Mesenchymal stem cell (in vitro differentiated cells and primary cell): Measurements from ENCODE around the gene GPS1. TPM values are rescaled to one million over a fixed set of nuclear protein-coding genes. Genes with fewer than 3 reads are reported as not detected.

ENCODE experiments used
- DNase-seq: peaks from one replicate; pipeline ENCODE4 v3.0.0-alpha.2; 2013
- H2AFZ ChIP-seq: one replicate; pipeline ENCODE4 v1.6.1; 2013; ENCODE audit warnings: low read depth, mild to moderate bottlenecking, control low read depth, inconsistent platforms, low read length, moderate library complexity
- H2AK5ac ChIP-seq: 2 replicates; pipeline ENCODE4 v1.6.1; 2013; ENCODE audit warnings: low read length, moderate library complexity, mild to moderate bottlenecking, inconsistent platforms; ENCODE audit not compliant: severe bottlenecking
- H2BK120ac ChIP-seq: one replicate; pipeline ENCODE4 v1.6.1; 2013; ENCODE audit warnings: low read depth, mild to moderate bottlenecking, inconsistent platforms, low read length, moderate library complexity
- H2BK12ac ChIP-seq, 2 experiments: one replicate each; pipeline ENCODE4 v1.6.1; 2013; ENCODE audit warnings: inconsistent platforms in 2 of 2, low read length in 2 of 2, mild to moderate bottlenecking in 2 of 2, moderate library complexity in 2 of 2, control low read depth in 1 of 2
- H2BK15ac ChIP-seq: one replicate; pipeline ENCODE4 v1.6.1; 2013; ENCODE audit warnings: mild to moderate bottlenecking, low read depth, inconsistent platforms; ENCODE audit not compliant: poor library complexity, severe bottlenecking
- H2BK5ac ChIP-seq: 2 replicates; pipeline ENCODE4 v1.6.1; 2013; ENCODE audit warnings: low read depth, mild to moderate bottlenecking, low read length, control low read depth, inconsistent platforms; ENCODE audit not compliant: poor library complexity, severe bottlenecking
- H3K14ac ChIP-seq, 2 experiments: one replicate each; pipeline ENCODE4 v1.6.1; 2013; ENCODE audit warnings: inconsistent platforms in 2 of 2, low read length in 2 of 2, control low read depth in 1 of 2, mild to moderate bottlenecking in 1 of 2, moderate library complexity in 1 of 2
- H3K18ac ChIP-seq, 2 experiments: one replicate each; pipeline ENCODE4 v1.6.1; 2013; ENCODE audit warnings: inconsistent platforms in 2 of 2, low read length in 2 of 2, control low read depth in 1 of 2, low read depth in 1 of 2, mild to moderate bottlenecking in 1 of 2
- H3K23ac ChIP-seq, 2 experiments: one replicate each; pipeline ENCODE4 v1.6.1; 2013; ENCODE audit warnings: inconsistent platforms in 2 of 2, low read length in 2 of 2, mild to moderate bottlenecking in 2 of 2, moderate library complexity in 2 of 2, control low read depth in 1 of 2
- H3K27ac ChIP-seq: 2 replicates; pipeline ENCODE4 v1.5.1; 2013; ENCODE audit warnings: mild to moderate bottlenecking, moderate library complexity, low read length, control low read depth, inconsistent platforms; ENCODE audit not compliant: poor library complexity, severe bottlenecking
- H3K27me3 ChIP-seq, 2 experiments: 2 replicates each; pipeline versions ENCODE4 v1.6.1 to v1.7.0; 2013; ENCODE audit warnings: low read length in 2 of 2, mild to moderate bottlenecking in 2 of 2, moderate library complexity in 2 of 2, control low read depth in 1 of 2, inconsistent platforms in 1 of 2; ENCODE audit not compliant: control insufficient read depth in 1 of 2, insufficient read depth in 1 of 2
- H3K36me3 ChIP-seq, 2 experiments: 2 replicates each; pipeline versions ENCODE4 v1.6.1 to v1.7.0; 2013; ENCODE audit warnings: low read length in 2 of 2, control low read depth in 1 of 2, inconsistent platforms in 1 of 2, low read depth in 1 of 2, mild to moderate bottlenecking in 1 of 2; ENCODE audit not compliant: insufficient read depth in 2 of 2, control insufficient read depth in 1 of 2
- H3K4ac ChIP-seq, 2 experiments: one replicate each; pipeline ENCODE4 v1.6.1; 2013; ENCODE audit warnings: inconsistent platforms in 2 of 2, low read length in 2 of 2, mild to moderate bottlenecking in 2 of 2, moderate library complexity in 2 of 2, control low read depth in 1 of 2, low read depth in 1 of 2
- H3K4me1 ChIP-seq: 2 replicates; pipeline ENCODE4 v1.6.1; 2013; ENCODE audit warnings: low read depth, low read length, control low read depth; ENCODE audit not compliant: control insufficient read depth, insufficient read depth
- H3K4me2 ChIP-seq: 2 replicates; pipeline ENCODE4 v1.6.1; 2013; ENCODE audit warnings: low read length, mild to moderate bottlenecking, inconsistent platforms; ENCODE audit not compliant: poor library complexity, severe bottlenecking
- H3K4me3 ChIP-seq, 2 experiments: 2 replicates each; pipeline versions ENCODE4 v1.5.1 to v1.7.0; 2013; ENCODE audit warnings: low read length in 2 of 2, mild to moderate bottlenecking in 2 of 2, control low read depth in 1 of 2, low read depth in 1 of 2; ENCODE audit not compliant: insufficient read depth in 1 of 2
- H3K79me1 ChIP-seq: replicated peaks from 2 replicates; pipeline ENCODE4 v1.6.1; 2013; ENCODE audit warnings: mild to moderate bottlenecking, control low read depth, low read length, inconsistent platforms; ENCODE audit not compliant: poor library complexity, severe bottlenecking
- H3K9ac ChIP-seq: 2 replicates; pipeline ENCODE4 v1.7.0; 2013; ENCODE audit warnings: mild to moderate bottlenecking, low read length, moderate library complexity
- H3K9me3 ChIP-seq: 2 replicates; pipeline ENCODE4 v1.7.0; 2013; ENCODE audit warnings: mild to moderate bottlenecking, low read length; ENCODE audit not compliant: control insufficient read depth
- H4K8ac ChIP-seq: one replicate; pipeline ENCODE4 v1.6.1; 2013; ENCODE audit warnings: inconsistent platforms, mild to moderate bottlenecking, low read length, moderate library complexity
- H4K91ac ChIP-seq: one replicate; pipeline ENCODE4 v1.6.1; 2013; ENCODE audit warnings: mild to moderate bottlenecking, low read length, inconsistent platforms
- WGBS: methylation state at CpG from one replicate; pipeline ENCODE4 v1.1.7; 2013; ENCODE audit warnings: mixed read lengths; 5-methylcytosine and 5-hydroxymethylcytosine counted together
- polyA plus RNA-seq, 2 experiments: library from polyadenylated mRNA; stranded (reverse); fragments of 200-250 nt; gene quantifications; one replicate each; pipeline ENCODE4 v1.2.3, GENCODE V29; 2013

Gene GPS1
- 63.6 TPM for polyA plus RNA-seq (2013, experiment 1 of 2)
- 62.1 TPM for polyA plus RNA-seq (2013, experiment 2 of 2)

DNA sequence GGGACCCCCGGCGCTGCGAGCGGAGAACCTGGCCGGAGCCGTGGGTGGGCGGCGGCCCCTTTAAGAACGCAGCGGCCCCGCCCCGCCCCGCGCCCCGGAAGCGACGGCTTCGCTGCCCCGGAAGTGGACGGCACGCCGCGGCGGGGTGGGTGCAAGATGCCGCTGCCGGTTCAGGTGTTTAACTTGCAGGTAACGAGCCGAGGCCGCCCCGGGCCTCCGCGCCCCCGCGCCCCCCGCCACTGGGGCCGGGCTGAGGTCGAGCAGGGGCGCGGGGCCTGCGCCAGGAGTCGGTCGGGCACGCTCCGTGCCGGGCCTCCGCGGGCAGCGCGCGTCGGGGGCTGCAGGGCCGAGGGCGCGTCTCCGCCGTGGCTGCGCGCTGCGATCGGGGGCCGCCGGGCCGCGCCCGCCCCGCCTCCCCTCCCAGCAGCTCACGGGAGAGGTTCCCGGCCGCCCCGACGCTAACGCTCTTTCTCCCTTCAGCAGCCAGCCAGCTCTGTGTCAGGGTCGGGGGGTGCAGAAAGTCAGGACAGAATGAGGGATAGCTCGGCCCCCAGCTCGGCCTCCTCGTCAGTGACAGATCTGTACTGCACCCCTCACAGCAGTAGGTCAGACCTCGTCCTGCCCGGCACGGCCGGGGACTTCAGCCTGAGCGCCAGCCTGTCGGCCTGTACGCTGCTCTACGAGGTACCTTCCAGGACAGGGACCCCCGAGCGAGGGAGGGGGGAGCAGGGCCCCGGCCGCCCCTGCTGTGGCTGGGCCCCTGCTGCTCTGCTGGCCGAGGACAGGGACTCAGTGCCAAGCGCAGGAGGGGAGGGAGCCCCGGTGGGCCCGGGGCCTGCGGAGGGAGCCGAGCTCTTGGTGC is at the start of gene GPS1, which contains the start of gene RFNG:
Gene GPS1 (plus strand): TSS at position 123 of the 862 bp plus-strand sequence. CDS start 34 bp downstream, at position 157.
Gene RFNG (minus strand): TSS at position 36 of the 862 bp plus-strand sequence. CDS start 45 bp downstream, outside the sequence.
- Histone ChIP-seq H3K9me3 (no peaks in the 10 kb centered on the region), H4K8ac (peak within 1 kb of the TSS; percentile 78), H3K4me3 (peak within 1 kb of the TSS; percentile 85 to 89), H3K27ac (no peak within 1 kb of the TSS), H2BK120ac (peak within 1 kb of the TSS; percentile 83), H2AFZ (peak within 1 kb of the TSS; percentile 78), H3K4me2 (peak within 1 kb of the TSS; percentile 88), H3K9ac (peak within 1 kb of the TSS; percentile 89), H3K36me3 (peaks cover 65 to 79% of the 10 kb centered on the region in 2 experiments), H2BK12ac (peak within 1 kb of the TSS in 1 of 2 experiments; percentile 96), H3K4me1 (peaks cover 41% of the 10 kb centered on the region), H3K18ac (peak within 1 kb of the TSS; percentile 57 to 86), H2BK5ac (no peak within 1 kb of the TSS), H2AK5ac (peak within 1 kb of the TSS; percentile 81), H3K4ac (peak within 1 kb of the TSS; percentile 50 to 87), H3K23ac (peak within 1 kb of the TSS in 1 of 2 experiments; percentile 92), H3K27me3 (no peaks in the 10 kb centered on the region), H3K79me1 (peaks cover 53% of the 10 kb centered on the region), H2BK15ac (peak within 1 kb of the TSS; percentile 23), H4K91ac (peak within 1 kb of the TSS; percentile 23), H3K14ac (peak within 1 kb of the TSS in 1 of 2 experiments; percentile 93)
- WGBS, result 1% methylated on average over 49 of the region's 94 CpGs
- peak; percentile 54 for DNase-seq

GRCh38 chr17:82003411-82004381 is 48.0 kb upstream of the GPS1 start:
- H3K14ac ChIP-seq, result peak overlapping the region in 1 of 2 experiments; percentile 97
- H3K18ac ChIP-seq, result peak overlapping the region; percentile 85 to 99

GRCh38 chr17:82004517-82005455 is 46.9 kb upstream of the GPS1 start:
- peak overlapping the region; percentile 39 for H2BK5ac ChIP-seq
- peak overlapping the region; percentile 94 for H2BK15ac ChIP-seq
- H4K91ac ChIP-seq, result peak overlapping the region; percentile 79
- peak overlapping the region; percentile 92 for H4K8ac ChIP-seq
- H3K4ac ChIP-seq, result peak overlapping the region; percentile 62 to 69
- H3K9me3 ChIP-seq, result no peaks in the 10 kb centered on the region
- no peak overlapping the region for H3K9ac ChIP-seq
- no peak overlapping the region for H3K23ac ChIP-seq
- peak overlapping the region; percentile 41 to 96 for H2BK12ac ChIP-seq
- peaks cover 79% of the 10 kb centered on the region for H3K4me1 ChIP-seq
- H3K4me2 ChIP-seq, result no peak overlapping the region
- H2AK5ac ChIP-seq, result peak overlapping the region; percentile 81
- H3K79me1 ChIP-seq, result peaks cover 17% of the 10 kb centered on the region
- H3K36me3 ChIP-seq, result peaks cover 0 to 35% of the 10 kb centered on the region in 2 experiments
- no peak overlapping the region for H3K4me3 ChIP-seq
- H3K27me3 ChIP-seq, result no peaks in the 10 kb centered on the region
- DNase-seq, result no peak
- no peak overlapping the region for H2AFZ ChIP-seq
- H2BK120ac ChIP-seq, result peak overlapping the region; percentile 95
- H3K27ac ChIP-seq, result peak overlapping the region; percentile 83
- 91% methylated on average over 41 of the region's 41 CpGs for WGBS
- H3K18ac ChIP-seq, result peak overlapping the region; percentile 65 to 95
- peak overlapping the region in 1 of 2 experiments; percentile 82 for H3K14ac ChIP-seq

More at GRCh38 chr17:82003411-82004381, 48.0 kb upstream of the GPS1 start:
- Histone ChIP-seq H2BK120ac (peak overlapping the region; percentile 95), H2BK12ac (peak overlapping the region; percentile 41 to 96), H3K27ac (peak overlapping the region; percentile 83), H2BK5ac (peak overlapping the region; percentile 85), H3K23ac (peak overlapping the region in 1 of 2 experiments; percentile 46), H3K4me3 (peak overlapping the region in 1 of 2 experiments; percentile 28), H3K27me3 (no peaks in the 10 kb centered on the region), H3K79me1 (peaks cover 17% of the 10 kb centered on the region), H2BK15ac (peak overlapping the region; percentile 80), H2AK5ac (peak overlapping the region; percentile 81), H2AFZ (no peak overlapping the region), H3K9ac (peak overlapping the region; percentile 43), H3K9me3 (no peaks in the 10 kb centered on the region), H3K4me1 (peaks cover 77% of the 10 kb centered on the region), H3K4me2 (peak overlapping the region; percentile 13), H3K4ac (peak overlapping the region; percentile 88 to 89), H3K36me3 (peaks cover 0 to 30% of the 10 kb centered on the region in 2 experiments), H4K91ac (peak overlapping the region; percentile 83), H4K8ac (peak overlapping the region; percentile 92)
- peak; percentile 98 for DNase-seq
- WGBS, result 35% methylated on average over 40 of the region's 53 CpGs
